DMS79 treated with DMSO at 0.1 percent for 48 hours (cell line): ENCODE measurements around the gene SORD.
"Not testable (repeated sequence)": the region's sequence is repeated elsewhere in the genome, so short reads cannot be mapped to it uniquely, and the experiment has no call there.

ENCODE experiments used
- DNase-seq: peaks from one replicate; lab custom pipeline; 2025; lab: John Stamatoyannopoulos, UW

SORD gene

GRCh38 chr15:45062301-45062700, 39.3 kb downstream of the SORD start:
- not testable (repeated sequence) for DNase-seq

- DNase-seq, result no peak
Measured at GRCh38 chr15:45064386-45064785, 41.4 kb downstream of the SORD start.

GRCh38 chr15:45069942-45070360, 47.0 kb downstream of the SORD start:
- not testable (repeated sequence) for DNase-seq

- DNase-seq, result not testable (repeated sequence)
Measured at GRCh38 chr15:45073602-45074001, 50.6 kb downstream of the SORD start.

GRCh38 chr15:45075440-45076320, 52.7 kb downstream of the SORD start:
- not testable (repeated sequence) for DNase-seq

GRCh38 chr15:45077391-45077790, 54.4 kb downstream of the SORD start:
- DNase-seq, result not testable (repeated sequence)

- peak; percentile 11 for DNase-seq
Measured at GRCh38 chr15:45079201-45079600, 56.2 kb downstream of the SORD start.

- not testable (repeated sequence) for DNase-seq
Measured at GRCh38 chr15:45079628-45080246, 56.7 kb downstream of the SORD start.

GRCh38 chr15:45080593-45080992, 57.6 kb downstream of the SORD start:
- DNase-seq, result peak; percentile 28

GRCh38 chr15:45082412-45082811, 59.4 kb downstream of the SORD start:
- not testable (repeated sequence) for DNase-seq

GRCh38 chr15:45083223-45083622, 60.2 kb downstream of the SORD start:
- no peak for DNase-seq

GRCh38 chr15:45084163-45084562, 61.2 kb downstream of the SORD start:
- DNase-seq, result no peak

GRCh38 chr15:45087513-45087912, 64.5 kb downstream of the SORD start:
- DNase-seq, result no peak

- DNase-seq, result no peak
Measured at GRCh38 chr15:45088801-45089711, 66.1 kb downstream of the SORD start.

- DNase-seq, result no peak
Measured at GRCh38 chr15:45089712-45090373, 66.8 kb downstream of the SORD start.

GRCh38 chr15:45091161-45091560, 68.2 kb downstream of the SORD start:
- DNase-seq, result no peak

- DNase-seq, result no peak
Measured at GRCh38 chr15:45091576-45091975, 68.6 kb downstream of the SORD start.

GRCh38 chr15:45093013-45093412, 70.0 kb downstream of the SORD start:
- no peak for DNase-seq

- no peak for DNase-seq
Measured at GRCh38 chr15:45093622-45094357, 70.8 kb downstream of the SORD start.

GRCh38 chr15:45094358-45094730, 71.3 kb downstream of the SORD start:
- DNase-seq, result no peak

- DNase-seq, result no peak
Measured at GRCh38 chr15:45095661-45096060, 72.7 kb downstream of the SORD start.
